Middle frontal gyrus (tissue), 1 donor: ENCODE results near the gene EEIG1.

Experiments
- DNase-seq: peaks from one replicate; pipeline ENCODE4 v3.0.0-alpha.2; 2015; ENCODE audit warnings: low spot score; ENCODE audit errors: extremely low spot score

The EEIG1 gene

GRCh38 chr9:127942216-127943010 is 38.4 kb downstream of the EEIG1 start:
- DNase-seq, result no peak

DNA sequence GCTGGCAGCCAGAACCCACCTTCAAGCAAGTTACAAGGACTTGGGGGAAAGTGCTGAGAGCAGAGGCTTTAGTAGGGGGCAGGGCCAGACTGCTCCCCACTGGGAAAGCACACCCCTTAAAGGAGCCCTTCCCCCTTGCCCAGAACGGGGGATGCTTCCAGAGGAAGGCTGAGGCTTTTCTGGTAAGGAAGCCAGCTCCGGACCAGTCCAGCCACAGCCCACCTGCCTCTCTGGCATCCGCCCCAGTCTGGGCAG is 38.9 kb downstream of the EEIG1 start:
- no peak for DNase-seq

DNA sequence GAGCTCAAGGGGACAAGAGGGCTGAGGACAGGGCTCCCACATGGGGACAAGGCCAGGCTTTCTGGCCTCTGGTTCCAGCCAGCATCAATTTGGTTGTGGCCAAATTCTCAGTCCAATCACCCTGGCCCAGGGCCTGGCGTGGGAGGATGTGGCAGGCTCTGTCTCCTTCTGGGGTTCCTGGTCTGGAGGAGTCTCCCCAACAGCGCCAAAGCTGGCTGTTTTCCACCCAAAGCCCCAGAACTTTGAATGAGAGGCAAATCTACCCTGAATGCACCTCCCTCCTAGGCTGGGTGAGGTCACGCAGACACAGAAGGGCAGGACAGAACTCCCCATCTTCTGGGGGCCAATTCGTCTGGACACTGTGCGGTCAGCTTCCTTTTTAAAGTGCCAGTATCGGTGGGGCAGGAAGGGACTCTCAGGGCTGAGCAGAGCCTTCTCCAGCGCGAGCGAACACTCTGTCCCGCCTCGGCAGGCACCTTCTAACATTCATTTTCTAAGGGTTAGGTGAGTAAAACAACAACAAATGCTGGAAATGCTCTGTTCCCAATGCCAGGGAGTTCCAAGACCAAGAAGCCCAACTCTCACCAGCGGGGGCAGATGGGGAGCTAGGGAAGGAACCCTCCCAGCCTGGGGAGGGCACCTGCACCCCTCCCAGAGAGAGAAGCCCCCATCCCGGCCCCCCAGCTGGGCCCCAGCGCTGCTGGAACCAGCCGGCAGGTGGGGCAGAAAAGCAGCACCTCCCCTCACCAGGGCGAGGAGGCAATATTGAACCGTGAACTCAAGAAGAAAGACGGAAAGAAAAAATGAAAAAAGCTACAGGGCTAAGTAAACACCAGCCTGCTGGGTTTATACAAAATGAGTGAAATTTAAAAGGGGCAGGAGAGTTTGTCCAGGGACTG is 39.5 kb downstream of the EEIG1 start:
- no peak for DNase-seq

GRCh38 chr9:127940593-127940992 is 40.2 kb downstream of the EEIG1 start:
- no peak for DNase-seq

GRCh38 chr9:127938298-127938690 is 42.5 kb downstream of the EEIG1 start:
- DNase-seq, result no peak

GRCh38 chr9:127937388-127938297 is 43.1 kb downstream of the EEIG1 start, which contains the start of gene DPM2:
Gene DPM2, minus strand, starts transcription at chr9:127937854. Its CDS starts 34 bp downstream, at chr9:127937820.
- peak; percentile 79 for DNase-seq

DNA sequence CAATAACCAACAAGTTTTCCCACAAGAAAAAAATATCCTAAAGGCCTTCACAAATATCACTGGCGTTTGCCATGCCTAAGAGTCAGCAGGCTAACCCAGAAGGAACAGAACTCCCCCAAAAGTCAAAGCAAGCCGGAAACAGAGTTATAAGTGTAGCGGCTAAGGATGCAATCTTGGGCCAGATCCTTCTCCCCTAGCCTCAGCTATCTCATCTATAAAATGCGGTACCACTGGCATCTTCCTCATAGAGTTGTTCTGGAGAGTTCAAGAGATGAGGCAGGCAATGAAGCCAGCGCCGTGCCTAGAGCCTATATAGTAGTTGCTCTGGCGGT is 43.8 kb downstream of the EEIG1 start:
- DNase-seq, result no peak

- no peak for DNase-seq
These were observed 44.4 kb downstream of the EEIG1 start for GRCh38 chr9:127936347-127936852.

GRCh38 chr9:127935765-127936221 is 45.0 kb downstream of the EEIG1 start:
- DNase-seq, result no peak

- no peak for DNase-seq
These were observed 45.8 kb downstream of the EEIG1 start for GRCh38 chr9:127934986-127935385.

- DNase-seq, result no peak
These were observed 46.5 kb downstream of the EEIG1 start for GRCh38 chr9:127934248-127934647.

DNA sequence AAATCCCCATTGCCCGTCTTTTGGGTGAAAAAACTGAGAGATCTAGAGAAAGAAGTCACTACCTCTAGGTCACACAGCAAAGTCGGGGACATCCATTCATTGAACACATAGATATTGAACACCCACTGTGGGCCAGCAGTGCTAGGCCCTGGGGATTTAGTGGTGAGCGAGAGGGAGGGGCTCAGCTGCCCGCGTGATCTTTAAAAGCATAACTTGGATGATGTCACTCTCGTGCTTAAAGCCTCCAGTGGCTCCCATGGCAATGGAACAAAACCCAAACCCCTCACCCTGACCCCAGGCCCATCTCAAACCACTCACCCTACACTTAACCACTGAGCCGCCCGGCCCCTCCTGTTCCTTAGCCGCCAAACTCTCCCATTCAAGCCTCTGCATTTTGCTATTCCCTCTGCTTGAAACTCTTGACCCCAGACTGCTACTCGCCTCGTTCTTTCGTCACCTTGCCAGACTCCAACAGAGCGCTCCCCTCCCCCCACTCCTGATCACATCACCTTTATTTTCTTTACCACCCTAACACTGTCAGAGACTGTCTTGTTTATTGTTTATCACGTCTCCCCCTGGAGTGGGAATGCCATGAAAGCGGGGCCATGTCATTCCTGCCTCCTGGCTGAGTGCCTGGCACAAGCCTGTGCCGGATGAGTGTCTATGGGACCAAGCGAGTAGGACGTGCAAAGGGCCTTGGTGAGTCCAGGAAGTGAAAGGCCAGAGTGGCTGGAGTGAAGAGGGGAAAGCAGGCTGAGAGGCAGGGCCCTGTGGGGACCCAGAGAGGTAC is 49.5 kb downstream of the EEIG1 start:
- DNase-seq, result no peak
